Measurements from ENCODE around the gene AGBL5. TPM values are rescaled to one million over a fixed set of nuclear protein-coding genes. Genes with fewer than 3 reads are reported as not detected.

Gene AGBL5
- 22.6 and 24.6 TPM in 2 replicates for total RNA-seq

GRCh38 chr2:27050996-27051901, at the start of gene AGBL5:
Gene AGBL5 (plus strand): TSS chr2:27051668. CDS start chr2:27052959, 1,291 bp downstream.

GRCh38 chr2:27032495-27033252, 18.8 kb upstream of the AGBL5 start, which contains the start of gene TMEM214:
Gene TMEM214 (plus strand): TSS chr2:27032965. CDS start chr2:27033016, 51 bp downstream.

GRCh38 chr2:27071277-27071989, 20.0 kb downstream of the AGBL5 start, which contains the start of gene OST4:
Gene OST4 (minus strand): TSS chr2:27071654.

GRCh38 chr2:27078267-27079194, 27.1 kb downstream of the AGBL5 start, which contains the start of gene EMILIN1:
Gene EMILIN1 (plus strand): TSS chr2:27078615. CDS start chr2:27079066, 451 bp downstream.

GRCh38 chr2:27086724-27087593, 35.5 kb downstream of the AGBL5 start, which contains the start of gene KHK:
Gene KHK (plus strand): TSS chr2:27086772. CDS start chr2:27087260, 488 bp downstream.

GRCh38 chr2:27118525-27119329, 67.3 kb downstream of the AGBL5 start, which contains the start of gene CGREF1:
Gene CGREF1 (minus strand): TSS chr2:27119128. CDS start chr2:27104366, 14,762 bp downstream.

Other genes with a start within 250 kb of the AGBL5 start
- not detected in 2 replicates for gene DPYSL5, start 203.5 kb upstream of the AGBL5 start, total RNA-seq
- 4.9 and 9.7 TPM in 2 replicates for gene MAPRE3, start 81.0 kb upstream of the AGBL5 start, total RNA-seq
- 48.9 and 66.5 TPM in 2 replicates for gene TMEM214, start 18.7 kb upstream of the AGBL5 start, total RNA-seq
- 364 and 815 TPM in 2 replicates for gene OST4, start 20.0 kb downstream of the AGBL5 start, total RNA-seq
- gene EMILIN1, start 26.9 kb downstream of the AGBL5 start, total RNA-seq, result 546 and 790 TPM in 2 replicates
- 0.24 and 1.0 TPM in 2 replicates for gene KHK, start 35.1 kb downstream of the AGBL5 start, total RNA-seq
- gene CGREF1, start 67.5 kb downstream of the AGBL5 start, total RNA-seq, result 1.2 and 4.6 TPM in 2 replicates
- gene ABHD1, start 72.1 kb downstream of the AGBL5 start, total RNA-seq, result not detected in 2 replicates
- gene PREB, start 83.0 kb downstream of the AGBL5 start, total RNA-seq, result 53.0 and 92.5 TPM in 2 replicates
- not detected in 2 replicates for gene PRR30, start 87.7 kb downstream of the AGBL5 start, total RNA-seq
- not detected in 2 replicates for gene TCF23, start 97.3 kb downstream of the AGBL5 start, total RNA-seq
- gene ATRAID, start 160.4 kb downstream of the AGBL5 start, total RNA-seq, result 225 and 250 TPM in 2 replicates
- gene SLC5A6, start 160.6 kb downstream of the AGBL5 start, total RNA-seq, result 18.3 and 26.0 TPM in 2 replicates
- gene CAD, start 165.7 kb downstream of the AGBL5 start, total RNA-seq, result 22.5 and 42.7 TPM in 2 replicates
- gene SLC30A3, start 211.4 kb downstream of the AGBL5 start, total RNA-seq, result not detected in 2 replicates
- gene DNAJC5G, start 223.8 kb downstream of the AGBL5 start, total RNA-seq, result not detected in 2 replicates
- 0.24 TPM in 1 of 2 replicates, not detected in the other for gene TRIM54, start 230.8 kb downstream of the AGBL5 start, total RNA-seq

Measured in epithelial cell of alveolus of lung (primary cell).